Activated CD4-positive, CD25-positive, alpha-beta regulatory T cell treated with anti-CD3 and anti-CD28 coated beads, Interleukin-2, amount 50 U/mL, for 72 hours (primary cell): Measurements from ENCODE around the gene TMEM41B.
"Not testable (repeated sequence)": the region's sequence is repeated elsewhere in the genome, so short reads cannot be mapped to it uniquely, and the experiment has no call there.

Source experiments
- DNase-seq: peaks from one replicate; pipeline ENCODE4 v3.0.0; 2021

TMEM41B gene

GRCh38 chr11:9258279-9258678 lies 56.1 kb downstream of the TMEM41B start:
- not testable (repeated sequence) for DNase-seq

DNA sequence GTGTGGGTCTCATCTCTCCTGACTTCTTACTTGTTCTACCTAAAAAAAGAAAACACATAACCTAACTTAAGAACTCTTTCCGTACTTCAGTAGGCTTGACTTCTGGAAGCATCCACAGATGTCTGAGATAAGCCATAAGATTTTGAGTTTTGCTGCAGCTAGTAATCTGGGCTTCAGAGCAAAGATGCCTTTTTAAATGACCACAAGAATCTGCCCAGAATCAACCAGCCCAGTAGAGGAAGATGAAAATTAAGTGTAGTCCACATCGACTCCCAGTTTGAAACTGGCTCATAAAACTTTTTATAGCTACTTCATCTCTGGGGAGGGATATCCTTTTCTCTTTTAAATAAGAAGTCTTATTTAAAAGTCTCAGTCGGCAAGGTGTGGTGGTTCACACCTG lies 60.0 kb downstream of the TMEM41B start:
- no peak for DNase-seq

- DNase-seq: no peak
Measured at GRCh38 chr11:9253086-9253485, 61.3 kb downstream of the TMEM41B start.

DNA sequence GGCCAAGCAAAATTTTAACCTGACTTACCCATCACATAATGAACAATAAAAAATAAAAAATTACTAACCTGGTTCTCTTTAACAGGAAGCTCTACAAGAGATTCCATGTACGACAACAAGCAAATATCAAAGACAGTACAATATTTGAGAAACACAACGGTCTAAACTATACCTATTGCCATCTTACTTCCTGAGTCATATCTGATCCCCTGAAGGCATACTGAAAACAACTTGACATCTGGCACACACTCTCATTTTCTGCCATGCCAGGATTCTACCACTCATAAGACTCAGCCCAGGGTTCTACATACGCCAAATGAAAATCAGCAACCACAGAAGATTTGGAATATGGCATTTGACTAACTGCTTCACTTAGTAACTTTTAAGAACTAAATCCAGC lies 63.1 kb downstream of the TMEM41B start:
- no peak for DNase-seq

DNA sequence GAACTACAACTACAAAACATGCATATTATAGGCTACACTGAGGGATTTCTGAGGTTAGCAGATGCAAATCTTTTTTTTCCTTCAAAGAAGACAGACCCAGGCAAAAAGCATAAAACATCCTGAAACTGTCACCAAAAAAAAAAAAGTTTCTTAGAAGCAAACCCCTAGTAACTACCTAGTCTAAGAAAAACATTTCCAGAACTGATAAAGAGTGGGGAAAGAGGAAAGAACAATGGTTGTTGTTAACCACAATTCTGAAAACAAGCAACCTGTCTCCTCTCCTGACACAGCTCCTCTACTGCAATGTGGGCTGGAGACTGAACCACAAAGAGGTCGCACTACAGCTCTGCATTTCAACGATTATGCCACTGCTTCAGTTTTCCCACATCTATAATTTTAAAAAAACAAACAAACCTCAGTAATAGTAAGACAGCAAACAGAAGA lies 64.2 kb downstream of the TMEM41B start:
- DNase-seq: no peak

DNA sequence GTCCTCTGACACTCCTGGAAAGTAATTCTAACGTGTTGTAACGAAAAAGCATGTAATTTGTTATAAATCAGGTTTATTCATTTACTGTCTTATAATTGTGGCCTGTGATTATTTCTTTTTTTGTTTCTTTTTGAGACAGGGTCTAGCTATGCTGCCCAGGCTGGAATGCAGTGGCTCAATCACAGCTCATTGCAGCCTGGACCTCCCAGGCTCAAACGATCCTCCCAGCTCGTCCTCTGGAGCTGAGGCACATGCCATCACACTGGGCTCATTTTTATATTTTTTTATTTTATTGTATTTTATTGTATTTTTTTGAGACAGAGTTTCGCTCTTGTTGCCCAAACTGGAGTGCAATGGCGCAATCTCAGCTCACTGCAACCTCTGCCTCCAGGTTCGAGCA lies 65.1 kb downstream of the TMEM41B start:
- no peak for DNase-seq

GRCh38 chr11:9247863-9248262 lies 66.5 kb downstream of the TMEM41B start:
- DNase-seq: no peak

GRCh38 chr11:9236242-9236641 lies 78.2 kb downstream of the TMEM41B start:
- not testable (repeated sequence) for DNase-seq

GRCh38 chr11:9232482-9232881 lies 81.9 kb downstream of the TMEM41B start:
- no peak for DNase-seq

GRCh38 chr11:9231848-9232177 lies 82.6 kb downstream of the TMEM41B start:
- no peak for DNase-seq
